ENCODE data around the gene COPS4.

- TF ChIP-seq CTCF (IDR thresholded peaks at IDR 0.05 in 4 of 5, conservative IDR thresholded peaks at IDR 0.05 in 1 of 5): no peak
- TF ChIP-seq POLR2A (IDR thresholded peaks at IDR 0.05): no peak
Observed at GRCh38 chr4:83065266-83065665, 30.3 kb downstream of the COPS4 start.
